K562 (cell line): ENCODE results near the gene MED16. TPM values are rescaled to one million over a fixed set of nuclear protein-coding genes. Genes with fewer than 3 reads are reported as not detected.

ENCODE experiments used
- ELF1 ChIP-seq: fragments of 200-800 bp; sonication (Bioruptor generic); IDR thresholded peaks from 2 replicates; pipeline ENCODE4 v1.6.1; 2016; ENCODE audit warnings: missing genetic modification characterization, missing compliant biosample characterization
- EWSR1 ChIP-seq: fragments of 450-650 bp; IDR thresholded peaks from 2 replicates; pipeline ENCODE4 v1.6.1; 2018; ENCODE audit warnings: borderline replicate concordance, mild to moderate bottlenecking, low read depth, moderate library complexity; ENCODE audit not compliant: partially characterized antibody
- FOSL1 ChIP-seq: fragments of 200-800 bp; sonication (Bioruptor generic); conservative IDR thresholded peaks from 2 replicates; pipeline ENCODE4 v1.6.1; 2016; ENCODE audit warnings: missing genetic modification characterization, missing compliant biosample characterization
- HMG20B ChIP-seq: fragments of 250-450 bp; sonication (Bioruptor Pico); IDR thresholded peaks from 2 replicates; pipeline ENCODE4 v1.5.0; 2021; ENCODE audit warnings: mild to moderate bottlenecking
- HNRNPH1 ChIP-seq: fragments of 200-400 bp; formaldehyde crosslinking; optimal IDR thresholded peaks from 2 replicates; pipeline ENCODE3; 2017; ENCODE audit warnings: low read depth, mild to moderate bottlenecking, low read length, moderate library complexity
- HSF4 ChIP-seq: fragments of 250-450 bp; sonication (Bioruptor Pico); IDR thresholded peaks from 2 replicates; pipeline ENCODE4 v2.1.2; 2022; ENCODE audit warnings: mild to moderate bottlenecking, moderate library complexity, borderline replicate concordance
- KDM1A ChIP-seq, 2 experiments: fragments of 450-650 bp; IDR thresholded peaks; 2 replicates each; pipeline ENCODE4 v1.6.1; 2016; ENCODE audit warnings: mild to moderate bottlenecking in 2 of 2
- MCM3 ChIP-seq: fragments of 450-650 bp; IDR thresholded peaks from 2 replicates; pipeline ENCODE4 v1.6.1; 2016
- MTF1 ChIP-seq: fragments of 250-450 bp; sonication (Bioruptor Pico); IDR thresholded peaks from 2 replicates; pipeline ENCODE4 v1.9.0; 2021; ENCODE audit warnings: moderate library complexity, mild to moderate bottlenecking, inconsistent platforms, borderline replicate concordance
- MYBL2 ChIP-seq, 2 experiments: fragments of 450-650 bp in 1 of 2; sonication (generic) in 1 of 2; formaldehyde crosslinking in 1 of 2; IDR thresholded peaks; 2 replicates each; pipeline versions ENCODE4 v1.6.1 to v1.8.1; 2017 to 2022; ENCODE audit warnings: borderline replicate concordance in 1 of 2, inconsistent platforms in 1 of 2, low read depth in 1 of 2, mild to moderate bottlenecking in 1 of 2, missing genetic modification reagents in 1 of 2, moderate library complexity in 1 of 2
- PTBP1 ChIP-seq: fragments of 200-400 bp; formaldehyde crosslinking; IDR thresholded peaks from 2 replicates; pipeline ENCODE4 v1.6.1; 2017; ENCODE audit warnings: low read depth, low read length
- RBM17 ChIP-seq: fragments of 200-400 bp; formaldehyde crosslinking; IDR thresholded peaks from 2 replicates; pipeline ENCODE4 v1.6.1; 2017; ENCODE audit warnings: low read depth, mild to moderate bottlenecking, low read length, borderline replicate concordance
- ZFX ChIP-seq: sonication (generic); formaldehyde crosslinking; IDR thresholded peaks from 2 replicates; pipeline ENCODE4 v1.8.0; 2022; ENCODE audit warnings: mild to moderate bottlenecking, missing genetic modification reagents, moderate library complexity
- ZKSCAN3 ChIP-seq: fragments of 250-450 bp; sonication (Bioruptor Pico); IDR thresholded peaks from 2 replicates; pipeline ENCODE4 v1.4.0; 2020
- ZKSCAN8 ChIP-seq: fragments of 200-800 bp; sonication (Bioruptor generic); IDR thresholded peaks from 2 replicates; pipeline ENCODE4 v1.6.1; 2016; ENCODE audit warnings: missing genetic modification characterization, missing compliant biosample characterization
- ZNF384 ChIP-seq: IDR thresholded peaks from 2 replicates; pipeline ENCODE4 v1.6.1; 2012; ENCODE audit warnings: low read depth, low read length, improper control_type of control experiment
- polyA plus RNA-seq, 8 experiments: library from polyadenylated mRNA; depleted of rRNA in 4 of 8; stranded (reverse) in 5 of 8; unstranded in 3 of 8; fragments of >200 nt; fragmentation: Nextera tagmentation in 2 of 8; fragmentation: Illumina TruSeq in 1 of 8; extraction: Ambion mirVana in 2 of 8; extraction: Trizol in 1 of 8; gene quantifications; 2 replicates each; pipeline versions ENCODE4 v1.2.1 to v1.2.3, GENCODE V29; 2011 to 2014; ENCODE audit warnings: inconsistent platforms in 1 of 8, missing spikeins in 1 of 8
- total RNA-seq, 7 experiments: library from RNA; depleted of rRNA in 6 of 7; stranded (reverse); fragments of >200 nt in 6 of 7; fragmentation: Illumina TruSeq in 2 of 7; extraction: Trizol in 2 of 7; gene quantifications; 2 replicates each; pipeline versions ENCODE4 v1.2.1 to v1.2.3, GENCODE V29; 2011 to 2021; ENCODE audit warnings: low replicate concordance in 1 of 7

MED16 gene
- total and polyA plus RNA-seq, 9 of the 15 experiments (the other 6 are each of a cell fraction or from before 2014, with no cell fraction given): 0.89 to 59.9 (median 8.6) TPM

DNA sequence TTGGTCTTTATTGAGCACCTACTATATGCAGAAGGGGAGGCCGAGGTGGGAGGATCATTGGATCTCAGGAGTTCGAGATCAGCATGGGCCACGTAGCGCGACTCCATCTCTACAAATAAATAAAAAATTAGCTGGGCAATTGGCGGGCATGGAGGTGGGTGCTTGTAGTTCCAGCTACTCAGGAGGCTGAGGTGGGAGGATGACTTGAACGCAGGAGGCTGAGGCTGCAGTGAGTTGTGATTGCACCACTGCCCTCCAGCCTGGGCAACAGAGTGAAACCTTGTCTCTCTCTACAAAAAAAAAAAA lies 29.7 kb downstream of the MED16 start (continued):
- no peak for TF ChIP-seq EWSR1
- TF ChIP-seq ZNF384: no peak
- no peak for TF ChIP-seq MCM3
- peak; percentile 48 to 52; a peak in 3 of 4 replicates for TF ChIP-seq KDM1A (IDR thresholded peaks at IDR 0.05)
- TF ChIP-seq ZFX (CRISPR knock-in tag): 0 out of 2 replicates have a peak, but pooled peaks have one; percentile 12
- no peak for TF ChIP-seq MTF1 (CRISPR knock-in tag)
- no peak for TF ChIP-seq MYBL2 (IDR thresholded peaks at IDR 0.05; ENCODE audit: low read depth)
- TF ChIP-seq MYBL2 (CRISPR knock-in tag; IDR thresholded peaks at IDR 0.05; ENCODE audit: borderline replicate concordance): no peak
- TF ChIP-seq ZKSCAN3 (CRISPR knock-in tag): no peak
- no peak for TF ChIP-seq HSF4 (CRISPR knock-in tag)
- no peak for TF ChIP-seq HNRNPH1
- TF ChIP-seq RBM17: no peak
- TF ChIP-seq PTBP1: no peak
- TF ChIP-seq HMG20B (CRISPR knock-in tag): no peak
- peak; percentile 90; the same call in 1 of the 2 replicates for TF ChIP-seq ZKSCAN8 (CRISPR knock-in tag)
- TF ChIP-seq FOSL1: no peak
- TF ChIP-seq ELF1: no peak
